SHP77 treated with DMSO at 0.1 percent for 48 hours (cell line): Measurements from ENCODE around the gene PRDM2.

Experiments used
- DNase-seq: peaks from one replicate; lab custom pipeline; 2025; lab: John Stamatoyannopoulos, UW

The PRDM2 gene

GRCh38 chr1:13766592-13767564, 66.9 kb downstream of the PRDM2 start:
- DNase-seq: no peak

GRCh38 chr1:13769212-13769611, 69.2 kb downstream of the PRDM2 start:
- no peak for DNase-seq

- DNase-seq: no peak
Measured at GRCh38 chr1:13769830-13770229, 69.8 kb downstream of the PRDM2 start.

GRCh38 chr1:13770743-13771142, 70.8 kb downstream of the PRDM2 start:
- DNase-seq: no peak

- DNase-seq: no peak
Measured at GRCh38 chr1:13771745-13772144, 71.8 kb downstream of the PRDM2 start.

GRCh38 chr1:13772271-13772670, 72.3 kb downstream of the PRDM2 start:
- DNase-seq: no peak

GRCh38 chr1:13774121-13774520, 74.1 kb downstream of the PRDM2 start:
- DNase-seq: no peak

- DNase-seq: no peak
Measured at GRCh38 chr1:13775459-13775858, 75.5 kb downstream of the PRDM2 start.

- DNase-seq: no peak
Measured at GRCh38 chr1:13775916-13776315, 75.9 kb downstream of the PRDM2 start.

- DNase-seq: no peak
Measured at GRCh38 chr1:13778431-13778830, 78.4 kb downstream of the PRDM2 start.

- DNase-seq: no peak
Measured at GRCh38 chr1:13779930-13780329, 79.9 kb downstream of the PRDM2 start.

GRCh38 chr1:13780780-13781179, 80.8 kb downstream of the PRDM2 start:
- DNase-seq: no peak

- DNase-seq: no peak
Measured at GRCh38 chr1:13781228-13781627, 81.2 kb downstream of the PRDM2 start.

- DNase-seq: no peak
Measured at GRCh38 chr1:13781907-13782633, 82.1 kb downstream of the PRDM2 start.

GRCh38 chr1:13782634-13783360, 82.8 kb downstream of the PRDM2 start:
- no peak for DNase-seq

- DNase-seq: no peak
Measured at GRCh38 chr1:13783551-13783950, 83.6 kb downstream of the PRDM2 start.

- DNase-seq: no peak
Measured at GRCh38 chr1:13784971-13785370, 85.0 kb downstream of the PRDM2 start.

- DNase-seq: no peak
Measured at GRCh38 chr1:13786541-13786940, 86.6 kb downstream of the PRDM2 start.

- DNase-seq: no peak
Measured at GRCh38 chr1:13788795-13789194, 88.8 kb downstream of the PRDM2 start.

GRCh38 chr1:13790290-13791030, 90.5 kb downstream of the PRDM2 start:
- no peak for DNase-seq

- DNase-seq: no peak
Measured at GRCh38 chr1:13792419-13792818, 92.4 kb downstream of the PRDM2 start.
